Esophagus (tissue), 2 donors: ENCODE measurements around the gene SLC46A3. TPM values are rescaled to one million over a fixed set of nuclear protein-coding genes. Genes with fewer than 3 reads are reported as not detected.

Source experiments
- H3K27ac ChIP-seq, 2 donors: one replicate each; pipeline ENCODE4 v1.5.1; 2013; ENCODE audit warnings: low read depth in 2 of 2, mild to moderate bottlenecking in 2 of 2, inconsistent platforms in 1 of 2, low read length in 1 of 2, moderate library complexity in 1 of 2
- H3K27me3 ChIP-seq, 2 donors: one replicate each; pipeline ENCODE4 v1.6.1; 2013; ENCODE audit warnings: low read length in 2 of 2, control low read depth in 1 of 2, mild to moderate bottlenecking in 1 of 2; ENCODE audit not compliant: insufficient read depth in 2 of 2, control insufficient read depth in 1 of 2
- H3K36me3 ChIP-seq, 2 donors: one replicate each; pipeline ENCODE4 v1.6.1; 2013; ENCODE audit warnings: low read length in 1 of 2; ENCODE audit not compliant: control insufficient read depth in 2 of 2, insufficient read depth in 2 of 2
- H3K4me1 ChIP-seq, 2 donors: one replicate each; pipeline ENCODE4 v1.6.1; 2013; ENCODE audit warnings: low read length in 1 of 2; ENCODE audit not compliant: control insufficient read depth in 2 of 2, insufficient read depth in 2 of 2
- H3K4me3 ChIP-seq, 2 donors: one replicate each; pipeline ENCODE4 v1.5.1; 2013; ENCODE audit warnings: low read length in 2 of 2, mild to moderate bottlenecking in 2 of 2, low read depth in 1 of 2, moderate library complexity in 1 of 2
- H3K9me3 ChIP-seq, 2 donors: one replicate each; pipeline ENCODE4 v1.6.1; 2013; ENCODE audit warnings: mild to moderate bottlenecking in 2 of 2, low read depth in 1 of 2, low read length in 1 of 2, moderate library complexity in 1 of 2; ENCODE audit not compliant: control insufficient read depth in 2 of 2, insufficient read depth in 1 of 2
- whole genome bisulfite sequencing, 2 donors: extraction: QIAGEN DNeasy Blood & Tissue Kit; methylation state at CpG; one replicate each; pipeline ENCODE4 v1.1.7; 2013; 5-methylcytosine and 5-hydroxymethylcytosine counted together
- polyA plus RNA-seq, 2 donors: library from polyadenylated mRNA; stranded (reverse); fragments of 200-250 nt; gene quantifications; one replicate each; pipeline ENCODE4 v1.2.3, GENCODE V29; 2013
- donor health status: healthy with polysubstance abuse.
- donor health status: Bipolar disorder and iron deficiency.

The SLC46A3 gene
- polyA plus RNA-seq, 2 donors = 0.96 to 2.7 TPM

- WGBS, 2 donors = 84 to 85% methylated on average over 8 of the region's 8 CpGs
- no peaks in the 10 kb centered on the region for H3K27me3 ChIP-seq
- H3K27ac ChIP-seq = no peak overlapping the region
- no peak overlapping the region for H3K4me3 ChIP-seq
- H3K4me1 ChIP-seq = no peaks in the 10 kb centered on the region
- no peaks in the 10 kb centered on the region for H3K9me3 ChIP-seq
- H3K36me3 ChIP-seq = no peaks in the 10 kb centered on the region
Measured at GRCh38 chr13:28735481-28736029, 16.8 kb upstream of the SLC46A3 start.

GRCh38 chr13:28734906-28735305 is 16.1 kb upstream of the SLC46A3 start:
- no peaks in the 10 kb centered on the region for H3K36me3 ChIP-seq
- H3K9me3 ChIP-seq = no peaks in the 10 kb centered on the region
- H3K27ac ChIP-seq = no peak overlapping the region
- WGBS, 2 donors = 54 to 59% methylated on average over 2 of the region's 2 CpGs
- H3K27me3 ChIP-seq = no peaks in the 10 kb centered on the region
- no peak overlapping the region for H3K4me3 ChIP-seq
- no peaks in the 10 kb centered on the region for H3K4me1 ChIP-seq

GRCh38 chr13:28730762-28731161 is 12.0 kb upstream of the SLC46A3 start:
- Histone ChIP-seq H3K27ac (no peak overlapping the region), H3K4me1 (no peaks in the 10 kb centered on the region), H3K4me3 (no peak overlapping the region), H3K36me3 (no peaks in the 10 kb centered on the region), H3K9me3 (no peaks in the 10 kb centered on the region), H3K27me3 (peaks cover 0 to 1% of the 10 kb centered on the region in 2 donors)
- WGBS, 2 donors = 82 to 91% methylated on average over 3 of the region's 3 CpGs

GRCh38 chr13:28729541-28729940 is 10.8 kb upstream of the SLC46A3 start:
- Histone ChIP-seq H3K4me3 (no peak overlapping the region), H3K4me1 (no peaks in the 10 kb centered on the region), H3K36me3 (no peaks in the 10 kb centered on the region), H3K9me3 (no peaks in the 10 kb centered on the region), H3K27me3 (peaks cover 0 to 3% of the 10 kb centered on the region in 2 donors), H3K27ac (no peak overlapping the region)
- WGBS, 2 donors = 48 to 49% methylated on average over 2 of the region's 2 CpGs

GRCh38 chr13:28728642-28729041 is 9.9 kb upstream of the SLC46A3 start:
- Histone ChIP-seq H3K27ac (no peak overlapping the region), H3K27me3 (peaks cover 0 to 3% of the 10 kb centered on the region in 2 donors), H3K9me3 (peaks cover 0 to 2% of the 10 kb centered on the region in 2 donors), H3K4me1 (no peaks in the 10 kb centered on the region), H3K36me3 (no peaks in the 10 kb centered on the region), H3K4me3 (no peak overlapping the region)
- WGBS, 2 donors = 77% methylated on average over 2 of the region's 2 CpGs

- H3K27ac ChIP-seq = no peak overlapping the region
- H3K36me3 ChIP-seq = no peaks in the 10 kb centered on the region
- H3K4me1 ChIP-seq = no peaks in the 10 kb centered on the region
- 78 to 87% methylated on average over 3 of the region's 3 CpGs for WGBS, 2 donors
- H3K4me3 ChIP-seq = no peak overlapping the region
- H3K9me3 ChIP-seq = peaks cover 0 to 2% of the 10 kb centered on the region in 2 donors
- peaks cover 0 to 3% of the 10 kb centered on the region in 2 donors for H3K27me3 ChIP-seq
Measured at GRCh38 chr13:28725046-28725610, 6.4 kb upstream of the SLC46A3 start.

GRCh38 chr13:28723806-28724205 is 5.0 kb upstream of the SLC46A3 start:
- no peak overlapping the region for H3K27ac ChIP-seq
- H3K9me3 ChIP-seq = peaks cover 0 to 2% of the 10 kb centered on the region in 2 donors
- no peaks in the 10 kb centered on the region for H3K4me1 ChIP-seq
- H3K4me3 ChIP-seq = no peak overlapping the region
- WGBS, 2 donors = 97% methylated on average over 19 to 22 of the region's 22 CpGs
- peaks cover 0 to 3% of the 10 kb centered on the region in 2 donors for H3K27me3 ChIP-seq
- no peaks in the 10 kb centered on the region for H3K36me3 ChIP-seq

- peaks cover 0 to 2% of the 10 kb centered on the region in 2 donors for H3K4me1 ChIP-seq
- H3K27me3 ChIP-seq = no peaks in the 10 kb centered on the region
- no peaks in the 10 kb centered on the region for H3K36me3 ChIP-seq
- peak overlapping the region; percentile 45 to 54 for H3K27ac ChIP-seq
- WGBS, 2 donors = 38 to 42% methylated on average over 15 of the region's 15 CpGs
- peak overlapping the region; percentile 51 to 75 for H3K4me3 ChIP-seq
- H3K9me3 ChIP-seq = peaks cover 0 to 2% of the 10 kb centered on the region in 2 donors
Measured at GRCh38 chr13:28719227-28720055, 671 bp upstream of the SLC46A3 start.

- peak overlapping the region; percentile 85 to 86 for H3K27ac ChIP-seq
- H3K36me3 ChIP-seq = no peaks in the 10 kb centered on the region
- WGBS, 2 donors = 5 to 6% methylated on average over 10 of the region's 10 CpGs
- peak overlapping the region; percentile 51 to 75 for H3K4me3 ChIP-seq
- H3K9me3 ChIP-seq = no peaks in the 10 kb centered on the region
- H3K4me1 ChIP-seq = peaks cover 0 to 2% of the 10 kb centered on the region in 2 donors
- H3K27me3 ChIP-seq = no peaks in the 10 kb centered on the region
Measured at GRCh38 chr13:28718196-28718542, 601 bp downstream of the SLC46A3 start.
